GM23338 (cell line): Measurements from ENCODE around the gene TMEM53. TPM values are rescaled to one million over a fixed set of nuclear protein-coding genes. Genes with fewer than 3 reads are reported as not detected.

ENCODE experiments used
- ATAC-seq: fragments of 200-7000 bp; cut with Tn5 transposase; 3 replicates; pipeline ENCODE4 v1.9.1; 2020
- DNase-seq: peaks from one replicate; pipeline ENCODE4 v3.0.0-alpha.2; 2015; ENCODE audit warnings: low spot score
- H2AFZ ChIP-seq: fragments of 200-600 bp; sonication (generic); 2 replicates; pipeline ENCODE4 v1.8.0; 2016; ENCODE audit warnings: antibody characterized with exemption, mild to moderate bottlenecking, moderate library complexity
- H3F3A ChIP-seq: fragments of 200-600 bp; sonication (generic); replicated peaks from 2 replicates; pipeline ENCODE4 v1.8.0; 2017; ENCODE audit warnings: antibody characterized with exemption, mixed run types, low read depth
- H3K27ac ChIP-seq: fragments of 200-600 bp; sonication (generic); 2 replicates; pipeline ENCODE4 v1.6.1; 2016; ENCODE audit warnings: low read depth
- H3K27me3 ChIP-seq: fragments of 200-600 bp; sonication (generic); 2 replicates; pipeline ENCODE4 v1.8.0; 2016; ENCODE audit warnings: mild to moderate bottlenecking, mixed run types, moderate library complexity; ENCODE audit not compliant: insufficient read depth
- H3K36me3 ChIP-seq: fragments of 200-600 bp; sonication (generic); 2 replicates; pipeline ENCODE4 v1.8.0; 2016; ENCODE audit warnings: mild to moderate bottlenecking; ENCODE audit not compliant: insufficient read depth
- H3K4me1 ChIP-seq: fragments of 200-600 bp; sonication (generic); 2 replicates; pipeline ENCODE4 v1.8.0; 2016; ENCODE audit warnings: mild to moderate bottlenecking, moderate library complexity; ENCODE audit not compliant: insufficient read depth
- H3K4me2 ChIP-seq: fragments of 200-600 bp; sonication (generic); 2 replicates; pipeline ENCODE4 v1.7.1; 2017; ENCODE audit warnings: mixed run types
- H3K4me3 ChIP-seq: fragments of 200-600 bp; sonication (generic); 2 replicates; pipeline ENCODE4 v1.6.1; 2016; ENCODE audit warnings: mixed run types
- H3K79me2 ChIP-seq: fragments of 200-600 bp; sonication (generic); replicated peaks from 2 replicates; pipeline ENCODE4 v1.8.0; 2017; ENCODE audit warnings: mild to moderate bottlenecking; ENCODE audit not compliant: insufficient read depth
- H3K9me2 ChIP-seq: fragments of 200-600 bp; sonication (generic); 2 replicates; pipeline ENCODE4 v1.8.0; 2017; ENCODE audit not compliant: insufficient read depth
- H4K20me1 ChIP-seq: fragments of 200-600 bp; sonication (generic); replicated peaks from 2 replicates; pipeline ENCODE4 v1.8.0; 2017; ENCODE audit warnings: mild to moderate bottlenecking; ENCODE audit not compliant: insufficient read depth
- H3K27ac Mint-ChIP-seq: 2 replicates; pipeline ENCODE4 v1.8.0; 2020; ENCODE audit warnings: inconsistent platforms, mild to moderate bottlenecking, moderate library complexity, mixed read lengths
- H3K27me3 Mint-ChIP-seq: 3 replicates; pipeline ENCODE4 v1.8.0; 2022; ENCODE audit warnings: low read depth, mild to moderate bottlenecking, moderate library complexity, mixed read lengths, inconsistent platforms; ENCODE audit not compliant: insufficient read depth, poor library complexity
- H3K36me3 Mint-ChIP-seq: 3 replicates; pipeline ENCODE4 v1.8.0; 2021; ENCODE audit warnings: low read depth, mild to moderate bottlenecking, inconsistent platforms, moderate library complexity, mixed read lengths
- H3K4me1 Mint-ChIP-seq: 3 replicates; pipeline ENCODE4 v1.8.0; 2020; ENCODE audit warnings: mild to moderate bottlenecking, inconsistent platforms, mixed read lengths
- H3K4me3 Mint-ChIP-seq: 3 replicates; pipeline ENCODE4 v1.8.0; 2021; ENCODE audit warnings: moderate library complexity, mild to moderate bottlenecking, inconsistent platforms, mixed read lengths
- H3K9me3 Mint-ChIP-seq: 3 replicates; pipeline ENCODE4 v1.8.0; 2020; ENCODE audit warnings: moderate library complexity, mild to moderate bottlenecking, inconsistent platforms, mixed read lengths
- CREB1 ChIP-seq: fragments of 250-450 bp; sonication (Bioruptor Pico); IDR thresholded peaks from 2 replicates; pipeline ENCODE4 v1.5.0; 2020; ENCODE audit warnings: low read depth, mild to moderate bottlenecking, moderate library complexity
- CTCF ChIP-seq, 2 experiments: fragments of 200-600 bp in 1 of 2; sonication (generic) in 1 of 2; conservative IDR thresholded peaks; 2 replicates each; pipeline versions ENCODE4 v1.5.1 to v1.6.1; 2016 to 2017; ENCODE audit warnings: antibody characterized with exemption in 2 of 2, low read depth in 2 of 2, mild to moderate bottlenecking in 2 of 2, moderate library complexity in 1 of 2
- ETS1 ChIP-seq: IDR thresholded peaks from 2 replicates; pipeline ENCODE4 v1.6.1; 2016; ENCODE audit warnings: antibody characterized with exemption
- EZH2 ChIP-seq: fragments of 200-600 bp; sonication (generic); IDR thresholded peaks from one replicate; pipeline ENCODE4 v1.8.0; 2017; ENCODE audit warnings: antibody characterized with exemption, mild to moderate bottlenecking, low read depth; ENCODE audit not compliant: unreplicated experiment
- EZH2phosphoT487 ChIP-seq: fragments of 200-600 bp; sonication (generic); IDR thresholded peaks from one replicate; pipeline ENCODE4 v1.8.1; 2018; ENCODE audit warnings: antibody characterized with exemption; ENCODE audit not compliant: unreplicated experiment
- JUNB ChIP-seq: IDR thresholded peaks from one replicate; pipeline ENCODE4 v1.6.1; 2016; ENCODE audit warnings: antibody characterized with exemption; ENCODE audit not compliant: unreplicated experiment
- NANOG ChIP-seq: IDR thresholded peaks from 2 replicates; pipeline ENCODE4 v1.6.1; 2016; ENCODE audit warnings: antibody characterized with exemption, borderline replicate concordance
- POLR2AphosphoS5 ChIP-seq: IDR thresholded peaks from 2 replicates; pipeline ENCODE4 v1.6.1; 2016; ENCODE audit warnings: antibody characterized with exemption, low read depth
- REST ChIP-seq: IDR thresholded peaks from one replicate; pipeline ENCODE4 v1.6.1; 2018; ENCODE audit warnings: antibody characterized with exemption; ENCODE audit not compliant: unreplicated experiment
- STAT1 ChIP-seq: IDR thresholded peaks from one replicate; pipeline ENCODE4 v1.6.1; 2016; ENCODE audit warnings: antibody characterized with exemption; ENCODE audit not compliant: unreplicated experiment
- ZNF114 ChIP-seq: fragments of 250-450 bp; sonication (Bioruptor Pico); IDR thresholded peaks from 2 replicates; pipeline ENCODE4 v1.5.0; 2020; ENCODE audit warnings: mild to moderate bottlenecking, moderate library complexity
- ZNF331 ChIP-seq: fragments of 250-450 bp; sonication (Bioruptor Pico); IDR thresholded peaks from 2 replicates; pipeline ENCODE4 v1.5.0; 2020; ENCODE audit warnings: low read depth, mild to moderate bottlenecking, moderate library complexity
- polyA plus RNA-seq: library from polyadenylated mRNA; unstranded; fragments of >200 nt; fragmentation: Nextera tagmentation; extraction: Ambion mirVana; gene quantifications from 2 replicates; pipeline ENCODE4 v1.2.1, GENCODE V29; 2016
- total RNA-seq: library from RNA; depleted of rRNA; stranded (reverse); fragments of >200 nt; shearing (Covaris generic); gene quantifications from 2 replicates; pipeline ENCODE4 v1.2.3, GENCODE V29; 2014

Gene TMEM53
- total and polyA plus RNA-seq, 2 experiments from 2014 or later: 15.4 to 20.8 TPM

- no peaks in the 10 kb centered on the region for H3K4me1 Mint-ChIP-seq
- H3K36me3 ChIP-seq: no peaks in the 10 kb centered on the region
- H3K4me2 ChIP-seq: no peak overlapping the region
- H3K36me3 Mint-ChIP-seq: no peaks in the 10 kb centered on the region
- no peaks in the 10 kb centered on the region for H3K9me2 ChIP-seq
- no peaks in the 10 kb centered on the region for H3K4me1 ChIP-seq
- ATAC-seq: no peak
- H4K20me1 ChIP-seq: no peaks in the 10 kb centered on the region
- H3K4me3 Mint-ChIP-seq: no peak overlapping the region
- no peaks in the 10 kb centered on the region for H3K27me3 ChIP-seq
- DNase-seq: no peak
- H3K4me3 ChIP-seq: no peak overlapping the region
- no peak for TF ChIP-seq EZH2
- TF ChIP-seq JUNB: no peak
- TF ChIP-seq ETS1: no peak
- H3K9me3 Mint-ChIP-seq: no peaks in the 10 kb centered on the region
- H2AFZ ChIP-seq: no peak overlapping the region
- no peak overlapping the region for H3K27ac ChIP-seq
- H3K79me2 ChIP-seq: no peaks in the 10 kb centered on the region
- H3K27me3 Mint-ChIP-seq: peaks cover 4% of the 10 kb centered on the region
- no peak overlapping the region for H3K27ac Mint-ChIP-seq
- no peaks in the 10 kb centered on the region for H3F3A ChIP-seq
These were observed 22.6 kb upstream of the TMEM53 start for GRCh38 chr1:44696789-44697345.

- ATAC-seq (no peak), DNase-seq (no peak)
- Histone ChIP-seq H2AFZ (no peak overlapping the region), H3K27me3 (no peaks in the 10 kb centered on the region), H3K4me1 (no peaks in the 10 kb centered on the region), H4K20me1 (no peaks in the 10 kb centered on the region), H3K27ac (no peak overlapping the region), H3K79me2 (no peaks in the 10 kb centered on the region), H3F3A (no peaks in the 10 kb centered on the region), H3K9me2 (no peaks in the 10 kb centered on the region), H3K4me2 (no peak overlapping the region), H3K36me3 (no peaks in the 10 kb centered on the region), H3K4me3 (no peak overlapping the region)
- Mint-ChIP-seq H3K27ac (no peak overlapping the region), H3K4me1 (no peaks in the 10 kb centered on the region), H3K36me3 (no peaks in the 10 kb centered on the region), H3K9me3 (no peaks in the 10 kb centered on the region), H3K27me3 (peaks cover 4% of the 10 kb centered on the region), H3K4me3 (no peak overlapping the region)
- TF ChIP-seq CREB1 (CRISPR knock-in tag): no peak
- no peak for TF ChIP-seq ZNF331 (CRISPR knock-in tag)
- no peak for TF ChIP-seq ZNF114 (CRISPR knock-in tag)
- TF ChIP-seq CTCF (conservative IDR thresholded peaks at IDR 0.05; ENCODE audit: low read depth in 2 of 2): no peak
- TF ChIP-seq EZH2: no peak
- no peak for TF ChIP-seq STAT1
- no peak for TF ChIP-seq REST
- no peak for TF ChIP-seq NANOG
- no peak for TF ChIP-seq POLR2AphosphoS5
- no peak for TF ChIP-seq EZH2phosphoT487
- no peak for TF ChIP-seq ETS1
- TF ChIP-seq JUNB: no peak
These were observed 21.8 kb upstream of the TMEM53 start for GRCh38 chr1:44696101-44696500.
